HTERT RPE-1 (cell line): Measurements from ENCODE around the gene SOCS6.
"Not testable (repeated sequence)": the region's sequence is repeated elsewhere in the genome, so short reads cannot be mapped to it uniquely, and the experiment has no call there.

Experiments used
- in situ Hi-C: fragments of 300-500 bp; cut with MboI; formaldehyde crosslinking; loops from 4 replicates; pipeline ENCODE4 v1.14.3; 2020; ENCODE audit warnings: low sequenced_read_pairs

SOCS6 gene

GRCh38 chr18:70354771-70355170, 65.9 kb downstream of the SOCS6 start:
- in situ Hi-C loops: no loop called here

- in situ Hi-C loops: no loop called here
These were observed 67.0 kb downstream of the SOCS6 start for GRCh38 chr18:70355620-70356385.

GRCh38 chr18:70358105-70358406, 69.2 kb downstream of the SOCS6 start:
- in situ Hi-C loops: not testable (repeated sequence)

- in situ Hi-C loops: no loop called here
These were observed 70.2 kb downstream of the SOCS6 start for GRCh38 chr18:70359071-70359470.

GRCh38 chr18:70362258-70362657, 73.4 kb downstream of the SOCS6 start:
- in situ Hi-C loops: no loop called here

GRCh38 chr18:70363861-70364260, 75.0 kb downstream of the SOCS6 start:
- in situ Hi-C loops: no loop called here

GRCh38 chr18:70365361-70365760, 76.5 kb downstream of the SOCS6 start:
- in situ Hi-C loops: no loop called here

GRCh38 chr18:70366174-70366573, 77.3 kb downstream of the SOCS6 start:
- in situ Hi-C loops: no loop called here

- in situ Hi-C loops: no loop called here
These were observed 77.8 kb downstream of the SOCS6 start for GRCh38 chr18:70366670-70367069.

- in situ Hi-C loops: not testable (repeated sequence)
These were observed 78.5 kb downstream of the SOCS6 start for GRCh38 chr18:70367344-70367743.

- in situ Hi-C loops: no loop called here
These were observed 80.1 kb downstream of the SOCS6 start for GRCh38 chr18:70368903-70369302.

- in situ Hi-C loops: no loop called here
These were observed 82.2 kb downstream of the SOCS6 start for GRCh38 chr18:70370762-70371733.

GRCh38 chr18:70371908-70372307, 83.1 kb downstream of the SOCS6 start:
- in situ Hi-C loops: no loop called here

- in situ Hi-C loops: no loop called here
These were observed 83.7 kb downstream of the SOCS6 start for GRCh38 chr18:70372450-70373041.

- in situ Hi-C loops: no loop called here
These were observed 84.2 kb downstream of the SOCS6 start for GRCh38 chr18:70373042-70373519.

- in situ Hi-C loops: no loop called here
These were observed 85.3 kb downstream of the SOCS6 start for GRCh38 chr18:70374154-70374553.

- in situ Hi-C loops: no loop called here
These were observed 87.5 kb downstream of the SOCS6 start for GRCh38 chr18:70376137-70376913.

GRCh38 chr18:70376914-70377258, 88.0 kb downstream of the SOCS6 start:
- in situ Hi-C loops: no loop called here

- in situ Hi-C loops: no loop called here
These were observed 88.5 kb downstream of the SOCS6 start for GRCh38 chr18:70377317-70377799.

- in situ Hi-C loops: no loop called here
These were observed 89.2 kb downstream of the SOCS6 start for GRCh38 chr18:70377857-70378701.
